ENCODE measurements around the gene MYBPHL.

The MYBPHL gene

DNA sequence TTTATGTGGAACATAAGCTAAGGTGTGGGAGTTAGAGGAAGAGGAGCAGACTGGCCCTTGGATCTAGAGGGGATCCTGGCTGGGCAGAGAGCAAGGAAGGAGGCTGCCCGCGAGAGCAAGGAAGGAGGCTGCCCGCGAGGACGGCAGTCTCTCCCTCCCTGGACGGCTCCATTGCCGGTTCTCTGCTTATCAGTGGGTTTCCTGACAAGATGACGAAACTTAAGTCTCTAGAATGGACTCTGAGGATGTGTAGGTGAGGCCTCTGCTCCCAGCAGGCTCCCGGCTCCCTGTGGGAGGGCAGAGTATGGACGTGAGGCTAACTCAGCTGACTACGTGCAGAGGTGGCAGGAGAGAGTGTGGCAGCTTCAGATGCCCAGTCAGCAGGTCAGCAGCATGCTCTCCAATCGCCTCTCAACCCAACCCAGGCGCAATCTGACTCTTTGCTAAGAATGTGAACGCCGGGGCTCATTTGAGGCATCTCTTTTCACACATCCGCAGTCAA, 6.1 kb downstream of the MYBPHL start:
- H3K9me3 ChIP-seq (ENCODE audit: low read depth, low read length) = no peaks in the 10 kb centered on the region
- no peak overlapping the region for H3K27ac ChIP-seq
- DNase-seq (ENCODE audit: low read depth, low spot score) = no peak
- H3K9ac ChIP-seq (ENCODE audit: insufficient read length) = no peak overlapping the region
- no peak overlapping the region for H3K4me3 ChIP-seq
- TF ChIP-seq EZH2 (IDR thresholded peaks at IDR 0.05) (no peak), FOXP2 (optimal IDR thresholded peaks at IDR 0.05; ENCODE audit: control extremely low read depth, extremely low read length, insufficient read depth) (no peak), POLR2AphosphoS5 (IDR thresholded peaks at IDR 0.05; ENCODE audit: borderline replicate concordance, low read depth, low read length) (no peak)
- no peaks in the 10 kb centered on the region for H3K36me3 ChIP-seq (ENCODE audit: insufficient read depth, low read length)

DNA sequence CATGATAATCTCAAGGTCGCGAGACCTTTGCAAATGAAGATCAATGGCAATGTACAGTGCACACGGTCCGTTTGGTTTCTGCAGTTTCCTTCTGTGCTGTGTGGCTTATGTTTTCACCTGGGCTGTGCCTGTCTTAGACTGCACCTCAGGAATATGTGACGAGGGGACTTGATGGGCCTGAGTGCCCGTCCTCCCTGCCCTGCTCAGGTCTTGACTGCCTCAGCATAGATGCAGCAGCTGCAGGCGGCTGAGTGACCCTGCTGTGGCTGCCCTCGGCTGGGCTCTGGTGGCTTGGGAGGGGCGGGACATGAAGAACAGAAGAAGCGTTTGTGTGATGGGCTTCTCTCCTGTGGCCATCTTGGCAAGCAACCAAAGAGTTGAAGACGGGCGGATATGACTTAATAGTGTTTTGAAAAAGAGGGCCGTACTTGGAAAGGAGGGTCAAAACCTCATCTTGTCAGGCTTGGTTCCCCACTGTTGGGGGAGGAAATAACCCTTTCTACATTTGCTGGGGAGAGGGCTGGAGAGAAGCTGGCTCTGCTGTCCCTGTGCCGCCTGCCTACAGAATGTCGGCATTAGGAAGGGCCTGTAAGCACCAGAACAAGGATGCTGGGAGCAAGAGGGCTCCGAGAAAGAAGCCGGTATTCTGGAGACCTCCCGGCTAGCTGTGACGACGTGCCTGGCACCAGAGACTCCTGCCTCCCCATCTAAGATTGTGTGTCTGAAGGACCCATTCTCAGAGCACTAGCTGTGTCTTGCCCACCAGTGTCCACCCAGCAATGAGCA, 7.1 kb downstream of the MYBPHL start:
- Histone ChIP-seq H3K27ac (no peak overlapping the region), H3K36me3 (ENCODE audit: insufficient read depth, low read length) (no peaks in the 10 kb centered on the region), H3K4me3 (no peak overlapping the region), H3K9me3 (ENCODE audit: low read depth, low read length) (no peaks in the 10 kb centered on the region), H3K9ac (ENCODE audit: insufficient read length) (no peak overlapping the region)
- TF ChIP-seq EZH2 (IDR thresholded peaks at IDR 0.05) (no peak), FOXP2 (optimal IDR thresholded peaks at IDR 0.05; ENCODE audit: control extremely low read depth, extremely low read length, insufficient read depth) (no peak), POLR2AphosphoS5 (IDR thresholded peaks at IDR 0.05; ENCODE audit: borderline replicate concordance, low read depth, low read length) (no peak)
- no peak for DNase-seq (ENCODE audit: low read depth, low spot score)

GRCh38 chr1:109298666-109299557, 7.9 kb downstream of the MYBPHL start:
- no peaks in the 10 kb centered on the region for H3K9me3 ChIP-seq (ENCODE audit: low read depth, low read length)
- DNase-seq (ENCODE audit: low read depth, low spot score) = no peak
- H3K4me3 ChIP-seq = no peak overlapping the region
- no peak for TF ChIP-seq POLR2AphosphoS5 (IDR thresholded peaks at IDR 0.05; ENCODE audit: borderline replicate concordance, low read depth, low read length)
- TF ChIP-seq FOXP2 (optimal IDR thresholded peaks at IDR 0.05; ENCODE audit: control extremely low read depth, extremely low read length, insufficient read depth) = peak; percentile 36
- H3K9ac ChIP-seq (ENCODE audit: insufficient read length) = no peak overlapping the region
- no peak overlapping the region for H3K27ac ChIP-seq
- no peaks in the 10 kb centered on the region for H3K36me3 ChIP-seq (ENCODE audit: insufficient read depth, low read length)

GRCh38 chr1:109296782-109297181, 10.0 kb downstream of the MYBPHL start:
- Histone ChIP-seq H3K36me3 (ENCODE audit: insufficient read depth, low read length) (no peaks in the 10 kb centered on the region), H3K9me3 (ENCODE audit: low read depth, low read length) (no peaks in the 10 kb centered on the region), H3K27ac (no peak overlapping the region), H3K9ac (ENCODE audit: insufficient read length) (no peak overlapping the region), H3K4me3 (no peak overlapping the region)
- DNase-seq (ENCODE audit: low read depth, low spot score) = no peak
- TF ChIP-seq EZH2 (IDR thresholded peaks at IDR 0.05) = no peak
- no peak for TF ChIP-seq FOXP2 (optimal IDR thresholded peaks at IDR 0.05; ENCODE audit: control extremely low read depth, extremely low read length, insufficient read depth)
- no peak for TF ChIP-seq POLR2AphosphoS5 (IDR thresholded peaks at IDR 0.05; ENCODE audit: borderline replicate concordance, low read depth, low read length)

DNA sequence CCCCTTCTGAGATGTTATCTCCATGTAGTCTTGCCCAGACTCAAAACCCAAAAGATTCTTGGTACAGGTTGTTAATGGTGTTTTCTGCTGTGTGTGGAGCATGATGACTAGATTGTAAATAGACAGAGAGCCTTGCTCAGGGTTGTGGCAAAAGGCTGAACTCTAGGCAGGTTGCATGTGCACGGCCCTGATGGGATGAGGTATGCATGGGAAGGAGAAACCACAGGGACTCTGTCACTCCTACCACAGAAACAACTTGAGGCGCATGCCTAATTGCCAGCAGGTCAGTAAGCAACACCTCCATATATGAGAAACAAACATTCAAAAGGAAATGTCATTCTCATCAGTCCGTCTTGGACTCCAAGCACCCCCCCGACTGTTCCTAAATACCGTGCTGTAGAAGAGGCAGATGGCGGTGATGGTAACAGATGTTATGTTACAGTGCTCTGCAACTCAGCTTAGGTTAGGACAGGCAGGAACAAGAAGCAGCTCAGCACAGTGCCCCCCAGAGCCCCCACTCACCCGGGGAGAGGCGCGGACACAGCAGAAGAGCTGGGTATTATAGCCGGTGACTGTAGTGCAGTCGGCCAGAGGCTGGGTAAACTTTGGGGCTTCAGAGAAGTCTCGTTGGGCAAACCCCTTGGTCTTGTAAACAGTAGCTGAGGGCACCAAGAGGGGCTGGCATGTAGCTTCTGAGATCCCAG, 10.9 kb downstream of the MYBPHL start:
- TF ChIP-seq EZH2 (IDR thresholded peaks at IDR 0.05) (no peak), FOXP2 (optimal IDR thresholded peaks at IDR 0.05; ENCODE audit: control extremely low read depth, extremely low read length, insufficient read depth) (no peak), POLR2AphosphoS5 (IDR thresholded peaks at IDR 0.05; ENCODE audit: borderline replicate concordance, low read depth, low read length) (no peak)
- Histone ChIP-seq H3K27ac (no peak overlapping the region), H3K36me3 (ENCODE audit: insufficient read depth, low read length) (no peaks in the 10 kb centered on the region), H3K9me3 (ENCODE audit: low read depth, low read length) (no peaks in the 10 kb centered on the region), H3K9ac (ENCODE audit: insufficient read length) (no peak overlapping the region), H3K4me3 (no peak overlapping the region)
- no peak for DNase-seq (ENCODE audit: low read depth, low spot score)

DNA sequence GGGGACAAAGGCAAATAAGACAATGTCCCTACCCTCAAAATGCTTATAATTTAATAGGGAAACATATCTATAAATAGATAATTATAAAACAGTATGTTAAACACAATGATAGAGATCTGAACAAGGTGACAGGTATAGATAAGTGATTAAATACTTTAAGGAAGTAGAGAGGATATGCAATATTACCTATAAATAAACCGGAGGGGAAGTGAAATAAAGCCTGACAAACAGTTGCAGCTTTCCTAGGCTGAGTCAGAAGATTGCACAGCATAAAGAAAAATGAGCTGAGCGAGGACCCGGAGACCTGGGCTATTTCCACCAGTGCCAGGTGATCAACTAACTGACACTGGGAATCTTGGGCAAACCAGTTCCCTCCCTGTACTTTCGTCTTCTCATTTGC, 12.3 kb downstream of the MYBPHL start:
- no peaks in the 10 kb centered on the region for H3K9me3 ChIP-seq (ENCODE audit: low read depth, low read length)
- no peak overlapping the region for H3K9ac ChIP-seq (ENCODE audit: insufficient read length)
- DNase-seq (ENCODE audit: low read depth, low spot score) = no peak
- no peaks in the 10 kb centered on the region for H3K36me3 ChIP-seq (ENCODE audit: insufficient read depth, low read length)
- TF ChIP-seq EZH2 (IDR thresholded peaks at IDR 0.05) = no peak
- TF ChIP-seq POLR2AphosphoS5 (IDR thresholded peaks at IDR 0.05; ENCODE audit: borderline replicate concordance, low read depth, low read length) = no peak
- TF ChIP-seq FOXP2 (optimal IDR thresholded peaks at IDR 0.05; ENCODE audit: control extremely low read depth, extremely low read length, insufficient read depth) = no peak
- no peak overlapping the region for H3K27ac ChIP-seq
- no peak overlapping the region for H3K4me3 ChIP-seq

DNA sequence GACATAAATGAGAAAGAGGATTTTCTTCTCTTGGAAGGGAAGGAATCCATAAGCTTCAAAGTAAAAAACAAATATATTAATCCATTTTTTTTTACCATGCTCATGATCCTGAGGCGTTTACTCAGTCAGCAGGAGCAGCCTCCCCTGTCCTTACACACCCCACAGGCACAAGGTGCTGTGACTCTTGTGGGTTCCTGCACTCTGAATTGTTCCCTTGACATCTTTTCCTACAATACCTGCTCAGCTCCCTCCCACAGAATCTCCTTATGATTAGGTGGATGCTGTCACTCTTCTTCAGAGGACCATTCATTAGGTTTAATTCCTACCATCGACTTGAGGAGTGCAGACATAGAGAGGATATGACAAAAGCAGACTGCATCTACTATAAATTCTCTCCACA, 13.8 kb downstream of the MYBPHL start:
- no peak overlapping the region for H3K27ac ChIP-seq
- no peaks in the 10 kb centered on the region for H3K36me3 ChIP-seq (ENCODE audit: insufficient read depth, low read length)

DNA sequence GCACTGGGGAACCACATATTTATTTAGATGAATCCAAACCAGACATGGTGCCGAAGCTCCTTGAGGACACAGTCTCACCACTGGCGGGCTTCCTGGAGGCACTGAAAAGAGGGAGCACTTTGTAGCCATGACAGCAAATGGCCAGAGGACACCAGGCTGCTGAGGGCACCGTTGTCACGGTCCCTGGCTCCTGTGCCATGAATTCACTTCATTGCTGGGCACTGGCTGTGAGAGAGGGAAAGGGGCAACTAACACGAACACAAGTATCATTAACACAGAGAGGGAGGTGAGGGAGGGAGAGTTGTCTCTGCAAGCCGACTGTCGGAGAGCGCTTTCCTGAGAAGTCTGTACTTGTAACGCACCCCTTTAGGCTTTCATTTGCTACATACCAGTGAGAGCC, 14.4 kb downstream of the MYBPHL start:
- H3K9me3 ChIP-seq (ENCODE audit: low read depth, low read length) = no peaks in the 10 kb centered on the region
- no peak overlapping the region for H3K4me3 ChIP-seq
- TF ChIP-seq FOXP2 (optimal IDR thresholded peaks at IDR 0.05; ENCODE audit: control extremely low read depth, extremely low read length, insufficient read depth) = no peak
- no peak for TF ChIP-seq POLR2AphosphoS5 (IDR thresholded peaks at IDR 0.05; ENCODE audit: borderline replicate concordance, low read depth, low read length)
- no peak for TF ChIP-seq EZH2 (IDR thresholded peaks at IDR 0.05)
- no peak overlapping the region for H3K9ac ChIP-seq (ENCODE audit: insufficient read length)
- H3K27ac ChIP-seq = no peak overlapping the region
- no peak for DNase-seq (ENCODE audit: low read depth, low spot score)
- H3K36me3 ChIP-seq (ENCODE audit: insufficient read depth, low read length) = no peaks in the 10 kb centered on the region

More for the DNA sequence above, 13.8 kb downstream of the MYBPHL start:
- TF ChIP-seq FOXP2 (optimal IDR thresholded peaks at IDR 0.05; ENCODE audit: control extremely low read depth, extremely low read length, insufficient read depth) (no peak), POLR2AphosphoS5 (IDR thresholded peaks at IDR 0.05; ENCODE audit: borderline replicate concordance, low read depth, low read length) (no peak), EZH2 (IDR thresholded peaks at IDR 0.05) (no peak)
- Histone ChIP-seq H3K9ac (ENCODE audit: insufficient read length) (no peak overlapping the region), H3K9me3 (ENCODE audit: low read depth, low read length) (no peaks in the 10 kb centered on the region), H3K4me3 (no peak overlapping the region)
- DNase-seq (ENCODE audit: low read depth, low spot score) = no peak

All from SK-N-MC (cell line).